HEK293 (cell line): ENCODE results near the gene DOK4.

Experiments
- EGR2 ChIP-seq: fragments of 450-650 bp; formaldehyde crosslinking; IDR thresholded peaks from 2 replicates; pipeline ENCODE4 v1.5.1; 2016; ENCODE audit warnings: low read depth, missing biosample characterization, missing genetic modification characterization
- ELK4 ChIP-seq: IDR thresholded peaks from 2 replicates; pipeline ENCODE4 v1.6.1; 2011; ENCODE audit warnings: mild to moderate bottlenecking, low read depth, low read length, borderline replicate concordance
- GLIS1 ChIP-seq: fragments of 450-650 bp; formaldehyde crosslinking; IDR thresholded peaks from 2 replicates; pipeline ENCODE4 v1.5.1; 2016; ENCODE audit warnings: missing biosample characterization, missing genetic modification characterization
- IKZF3 ChIP-seq: fragments of 450-650 bp; IDR thresholded peaks from 2 replicates; pipeline ENCODE4 v1.5.0; 2018; ENCODE audit warnings: missing biosample characterization, mild to moderate bottlenecking, missing genetic modification characterization, moderate library complexity
- KLF8 ChIP-seq: fragments of 450-650 bp; formaldehyde crosslinking; IDR thresholded peaks from 2 replicates; pipeline ENCODE4 v1.5.1; 2016; ENCODE audit warnings: missing biosample characterization, missing genetic modification characterization
- PATZ1 ChIP-seq: fragments of 450-650 bp; formaldehyde crosslinking; IDR thresholded peaks from 2 replicates; pipeline ENCODE4 v1.5.1; 2016; ENCODE audit warnings: missing biosample characterization, missing genetic modification characterization
- PRDM2 ChIP-seq: fragments of 450-650 bp; formaldehyde crosslinking; IDR thresholded peaks from 2 replicates; pipeline ENCODE4 v1.5.1; 2016; ENCODE audit warnings: missing biosample characterization, missing genetic modification characterization, borderline replicate concordance
- SP3 ChIP-seq: fragments of 450-650 bp; formaldehyde crosslinking; IDR thresholded peaks from 2 replicates; pipeline ENCODE4 v1.5.1; 2016; ENCODE audit warnings: missing biosample characterization, missing genetic modification characterization
- YY1 ChIP-seq: fragments of 450-650 bp; formaldehyde crosslinking; IDR thresholded peaks from 2 replicates; pipeline ENCODE4 v1.5.1; 2018; ENCODE audit warnings: missing biosample characterization, missing genetic modification characterization
- ZBTB17 ChIP-seq: fragments of 450-650 bp; formaldehyde crosslinking; IDR thresholded peaks from 2 replicates; pipeline ENCODE4 v1.5.1; 2016; ENCODE audit warnings: missing biosample characterization, missing genetic modification characterization
- ZNF26 ChIP-seq: fragments of 450-650 bp; formaldehyde crosslinking; IDR thresholded peaks from 2 replicates; pipeline ENCODE4 v1.5.1; 2016; ENCODE audit warnings: missing biosample characterization, missing genetic modification characterization
- ZNF335 ChIP-seq: fragments of 450-650 bp; formaldehyde crosslinking; conservative IDR thresholded peaks from 2 replicates; pipeline ENCODE4 v1.5.1; 2016; ENCODE audit warnings: missing biosample characterization, missing genetic modification characterization
- ZNF449 ChIP-seq: fragments of 450-650 bp; formaldehyde crosslinking; IDR thresholded peaks from 2 replicates; pipeline ENCODE4 v1.5.1; 2017; ENCODE audit warnings: missing biosample characterization, mild to moderate bottlenecking, missing genetic modification characterization, moderate library complexity
- ZNF488 ChIP-seq: fragments of 450-650 bp; formaldehyde crosslinking; IDR thresholded peaks from 2 replicates; pipeline ENCODE4 v1.5.1; 2016; ENCODE audit warnings: missing biosample characterization, missing genetic modification characterization
- ZNF501 ChIP-seq: fragments of 450-650 bp; formaldehyde crosslinking; IDR thresholded peaks from 2 replicates; pipeline ENCODE4 v1.5.1; 2016; ENCODE audit warnings: missing biosample characterization, missing genetic modification characterization
- ZNF624 ChIP-seq: fragments of 450-650 bp; formaldehyde crosslinking; IDR thresholded peaks from 2 replicates; pipeline ENCODE4 v1.5.1; 2017; ENCODE audit warnings: missing biosample characterization, missing genetic modification characterization
- ZNF629 ChIP-seq: fragments of 450-650 bp; formaldehyde crosslinking; IDR thresholded peaks from 2 replicates; pipeline ENCODE4 v1.5.1; 2017; ENCODE audit warnings: missing biosample characterization, missing genetic modification characterization
- ZNF76 ChIP-seq: fragments of 450-650 bp; formaldehyde crosslinking; IDR thresholded peaks from 2 replicates; pipeline ENCODE4; 2016; ENCODE audit warnings: low read depth, missing biosample characterization, missing genetic modification characterization, borderline replicate concordance
- ZNF777 ChIP-seq: fragments of 450-650 bp; formaldehyde crosslinking; IDR thresholded peaks from 2 replicates; pipeline ENCODE4 v1.5.1; 2017; ENCODE audit warnings: missing biosample characterization, missing genetic modification characterization, borderline replicate concordance
- TF ChIP-seq, protein P1 (sequence below): fragments of 450-650 bp; formaldehyde crosslinking; optimal IDR thresholded peaks from 2 replicates; pipeline ENCODE3; 2016; ENCODE audit warnings: missing biosample characterization, mild to moderate bottlenecking, missing genetic modification characterization
- TF ChIP-seq, protein P2 (sequence below): fragments of 450-650 bp; formaldehyde crosslinking; IDR thresholded peaks from 2 replicates; pipeline ENCODE4 v1.5.1; 2016; ENCODE audit warnings: missing biosample characterization, missing genetic modification characterization, low read depth

DOK4 gene

DNA sequence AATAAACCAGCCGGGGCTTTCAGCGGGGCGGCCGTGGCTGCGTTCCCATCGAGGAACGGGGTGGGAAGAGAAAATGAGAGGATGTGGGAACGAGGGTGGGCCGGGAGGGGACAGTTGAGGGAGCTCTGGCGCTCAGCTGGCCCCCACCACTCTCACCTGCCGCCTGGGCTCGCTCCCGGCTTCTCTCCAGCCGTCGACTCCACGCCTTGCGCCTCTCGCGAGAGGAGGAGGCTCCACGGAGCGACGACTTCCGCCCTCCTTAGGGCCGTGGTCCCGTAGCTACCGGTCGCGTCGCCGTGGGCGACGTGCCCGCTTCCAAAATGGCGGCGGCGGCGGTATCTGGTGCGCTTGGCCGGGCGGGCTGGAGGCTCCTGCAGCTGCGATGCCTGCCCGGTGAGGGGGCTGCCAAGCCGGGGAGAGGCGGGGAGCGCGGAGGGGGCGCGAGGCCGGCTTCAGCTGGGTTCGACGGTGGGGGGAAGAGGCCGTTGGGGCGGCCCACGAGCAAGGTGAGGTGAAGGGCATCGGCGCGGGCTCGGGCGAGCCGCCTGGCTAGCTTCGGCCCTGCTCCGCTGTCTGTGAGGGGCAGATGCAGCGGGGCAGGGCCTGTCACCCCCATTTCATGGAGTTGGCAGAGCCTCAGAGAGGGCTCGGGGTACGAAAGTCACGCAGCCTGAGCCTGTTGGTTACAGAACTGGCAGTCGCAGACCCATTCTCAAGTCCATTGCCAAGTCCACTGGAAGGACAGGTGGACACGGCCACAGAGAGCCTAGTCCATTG is 38.9 kb downstream of the DOK4 start, which contains the start of the genes CIAPIN1 and COQ9 (continued):
- TF ChIP-seq PATZ1 (tag by site-specific recombination) (peak; percentile 59), ZNF624 (tag by site-specific recombination) (no peak), ZNF76 (peak; percentile 83), ZNF26 (no peak), ELK4 (no peak), SP3 (tag by site-specific recombination) (peak; percentile 83), ZNF629 (peak; percentile 63; the same call in 1 of the 2 replicates), EGR2 (tag by site-specific recombination) (peak; percentile 82), ZNF777 (tag by site-specific recombination) (peak; percentile 79), PRDM2 (tag by site-specific recombination) (peak; percentile 85; the same call in 1 of the 2 replicates), GLIS1 (tag by site-specific recombination) (peak; percentile 38; the same call in 1 of the 2 replicates), YY1 (peak; percentile 94), KLF8 (tag by site-specific recombination) (peak; percentile 79; the same call in 1 of the 2 replicates), ZNF488 (tag by site-specific recombination) (no peak), IKZF3 (tag by site-specific recombination) (peak; percentile 45; the same call in 1 of the 2 replicates), ZNF449 (tag by site-specific recombination) (peak; percentile 58; the same call in 1 of the 2 replicates), ZNF501 (peak; percentile 70; the same call in 1 of the 2 replicates), ZBTB17 (tag by site-specific recombination) (peak; percentile 10; the same call in 1 of the 2 replicates), ZNF335 (tag by site-specific recombination) (peak; percentile 95)
- TF ChIP-seq, protein P1, sequence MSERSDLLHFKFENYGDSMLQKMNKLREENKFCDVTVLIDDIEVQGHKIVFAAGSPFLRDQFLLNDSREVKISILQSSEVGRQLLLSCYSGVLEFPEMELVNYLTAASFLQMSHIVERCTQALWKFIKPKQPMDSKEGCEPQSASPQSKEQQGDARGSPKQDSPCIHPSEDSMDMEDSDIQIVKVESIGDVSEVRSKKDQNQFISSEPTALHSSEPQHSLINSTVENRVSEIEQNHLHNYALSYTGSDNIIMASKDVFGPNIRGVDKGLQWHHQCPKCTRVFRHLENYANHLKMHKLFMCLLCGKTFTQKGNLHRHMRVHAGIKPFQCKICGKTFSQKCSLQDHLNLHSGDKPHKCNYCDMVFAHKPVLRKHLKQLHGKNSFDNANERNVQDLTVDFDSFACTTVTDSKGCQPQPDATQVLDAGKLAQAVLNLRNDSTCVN (tag by site-specific recombination), result peak; percentile 94
- TF ChIP-seq, protein P2, sequence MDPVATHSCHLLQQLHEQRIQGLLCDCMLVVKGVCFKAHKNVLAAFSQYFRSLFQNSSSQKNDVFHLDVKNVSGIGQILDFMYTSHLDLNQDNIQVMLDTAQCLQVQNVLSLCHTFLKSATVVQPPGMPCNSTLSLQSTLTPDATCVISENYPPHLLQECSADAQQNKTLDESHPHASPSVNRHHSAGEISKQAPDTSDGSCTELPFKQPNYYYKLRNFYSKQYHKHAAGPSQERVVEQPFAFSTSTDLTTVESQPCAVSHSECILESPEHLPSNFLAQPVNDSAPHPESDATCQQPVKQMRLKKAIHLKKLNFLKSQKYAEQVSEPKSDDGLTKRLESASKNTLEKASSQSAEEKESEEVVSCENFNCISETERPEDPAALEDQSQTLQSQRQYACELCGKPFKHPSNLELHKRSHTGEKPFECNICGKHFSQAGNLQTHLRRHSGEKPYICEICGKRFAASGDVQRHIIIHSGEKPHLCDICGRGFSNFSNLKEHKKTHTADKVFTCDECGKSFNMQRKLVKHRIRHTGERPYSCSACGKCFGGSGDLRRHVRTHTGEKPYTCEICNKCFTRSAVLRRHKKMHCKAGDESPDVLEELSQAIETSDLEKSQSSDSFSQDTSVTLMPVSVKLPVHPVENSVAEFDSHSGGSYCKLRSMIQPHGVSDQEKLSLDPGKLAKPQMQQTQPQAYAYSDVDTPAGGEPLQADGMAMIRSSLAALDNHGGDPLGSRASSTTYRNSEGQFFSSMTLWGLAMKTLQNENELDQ (tag by site-specific recombination), result no peak
